Measurements from ENCODE around the gene UGGT2. TPM values are rescaled to one million over a fixed set of nuclear protein-coding genes. Genes with fewer than 3 reads are reported as not detected.

UGGT2 gene
- total RNA-seq, 1 donor from 2014 or later, result 38.5 TPM

DNA sequence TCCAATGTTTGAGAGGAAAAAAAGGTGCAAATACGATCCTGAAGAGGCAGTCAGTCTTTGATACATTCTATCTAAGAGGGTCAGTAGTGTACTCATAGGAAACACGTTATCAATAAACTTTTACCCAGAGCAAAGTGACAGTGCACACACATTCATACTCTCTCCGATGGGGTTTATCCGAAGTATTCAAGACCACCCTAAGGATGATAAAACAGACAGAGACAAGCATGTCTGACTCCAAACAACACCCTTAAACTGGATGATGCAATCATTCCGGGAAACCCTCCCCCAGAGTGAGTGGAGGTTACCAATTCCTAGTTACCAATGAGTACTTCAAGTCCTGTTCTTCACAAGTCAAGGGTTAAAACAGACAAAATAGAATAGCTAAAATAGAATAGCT lies 297.1 kb downstream of the UGGT2 start:
- Mint-ChIP-seq H3K4me3 (no peak overlapping the region), H3K9me3 (peaks cover 4% of the 10 kb centered on the region), H3K4me1 (ENCODE audit: unreplicated experiment) (peaks cover 7% of the 10 kb centered on the region), H3K36me3 (peaks cover 13% of the 10 kb centered on the region), H3K27ac (no peak overlapping the region), H3K27me3 (no peaks in the 10 kb centered on the region)
- no peak for DNase-seq (ENCODE audit: extremely low spot score, unreplicated experiment)
- no peak for TF ChIP-seq CTCF (conservative IDR thresholded peaks at IDR 0.05)

- no peak for DNase-seq (ENCODE audit: extremely low spot score, unreplicated experiment)
- no peaks in the 10 kb centered on the region for H3K27me3 Mint-ChIP-seq
- TF ChIP-seq CTCF (conservative IDR thresholded peaks at IDR 0.05), result no peak
- peaks cover 4% of the 10 kb centered on the region for H3K9me3 Mint-ChIP-seq
- no peak overlapping the region for H3K27ac Mint-ChIP-seq
- no peak overlapping the region for H3K4me3 Mint-ChIP-seq
- H3K4me1 Mint-ChIP-seq (ENCODE audit: unreplicated experiment), result peaks cover 7% of the 10 kb centered on the region
- peaks cover 9% of the 10 kb centered on the region for H3K36me3 Mint-ChIP-seq
These were observed 299.1 kb downstream of the UGGT2 start for GRCh38 chr13:95754069-95754468.

DNA sequence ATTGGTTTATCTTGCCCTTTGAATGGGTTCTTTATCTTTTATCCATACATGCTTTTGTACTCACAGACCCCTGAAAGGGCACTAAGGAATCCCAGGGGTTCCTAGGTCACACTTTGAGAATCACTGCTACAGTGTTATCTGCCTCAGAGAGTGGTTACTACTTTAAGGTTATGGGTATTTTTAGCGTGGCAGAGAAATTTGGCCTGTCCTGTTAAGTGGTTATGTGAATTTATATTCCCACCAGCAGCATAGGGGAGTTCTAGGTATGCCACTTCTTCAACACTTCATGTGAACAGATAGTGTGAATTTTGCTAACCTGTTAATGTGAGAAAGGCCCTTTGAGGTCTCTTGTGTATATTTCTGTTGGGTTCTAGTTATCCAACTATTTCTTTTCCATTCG lies 300.5 kb downstream of the UGGT2 start:
- no peak overlapping the region for H3K27ac Mint-ChIP-seq
- H3K4me1 Mint-ChIP-seq (ENCODE audit: unreplicated experiment), result peaks cover 7% of the 10 kb centered on the region
- DNase-seq (ENCODE audit: extremely low spot score, unreplicated experiment), result no peak
- no peak for TF ChIP-seq CTCF (conservative IDR thresholded peaks at IDR 0.05)
- peaks cover 5% of the 10 kb centered on the region for H3K36me3 Mint-ChIP-seq
- H3K9me3 Mint-ChIP-seq, result peaks cover 4% of the 10 kb centered on the region
- H3K4me3 Mint-ChIP-seq, result no peak overlapping the region
- no peaks in the 10 kb centered on the region for H3K27me3 Mint-ChIP-seq

Other genes starting within 250 kb of the UGGT2 start
- 4.2 and 4.7 TPM in 2 replicates for gene HS6ST3, start 36.7 kb upstream of the UGGT2 start, total RNA-seq (ENCODE audit: low replicate concordance)